ENCODE results near the gene ITK.
"Not testable (repeated sequence)": the region's sequence is repeated elsewhere in the genome, so short reads cannot be mapped to it uniquely, and the experiment has no call there.

Gene ITK

GRCh38 chr5:157167214-157167621 lies 13.4 kb upstream of the ITK start:
- no peak for DNase-seq (ENCODE audit: low read depth in 2 of 2)

GRCh38 chr5:157168286-157168685 lies 12.4 kb upstream of the ITK start:
- DNase-seq (ENCODE audit: low read depth in 2 of 2) = no peak

- peak; percentile 34 to 36 for DNase-seq (ENCODE audit: low read depth in 2 of 2)
Measured at GRCh38 chr5:157172403-157172802, 8.2 kb upstream of the ITK start.

- no peak for DNase-seq (ENCODE audit: low read depth in 2 of 2)
Measured at GRCh38 chr5:157175071-157175612, 5.5 kb upstream of the ITK start.

- no peak for DNase-seq (ENCODE audit: low read depth in 2 of 2)
Measured at GRCh38 chr5:157177953-157178352, 2.7 kb upstream of the ITK start.

- no peak for DNase-seq (ENCODE audit: low read depth in 2 of 2)
Measured at GRCh38 chr5:157178966-157179365, 1.7 kb upstream of the ITK start.

GRCh38 chr5:157182143-157182757 lies 1.6 kb downstream of the ITK start:
- DNase-seq (ENCODE audit: low read depth in 2 of 2) = no peak

- DNase-seq (ENCODE audit: low read depth in 2 of 2) = no peak
Measured at GRCh38 chr5:157184117-157184670, 3.6 kb downstream of the ITK start.

GRCh38 chr5:157185122-157185521 lies 4.5 kb downstream of the ITK start:
- not testable (repeated sequence) for DNase-seq (ENCODE audit: low read depth in 2 of 2)

GRCh38 chr5:157186309-157187045 lies 5.8 kb downstream of the ITK start:
- no peak for DNase-seq (ENCODE audit: low read depth in 2 of 2)

- DNase-seq (ENCODE audit: low read depth in 2 of 2) = no peak
Measured at GRCh38 chr5:157187046-157187754, 6.6 kb downstream of the ITK start.

GRCh38 chr5:157188270-157188669 lies 7.6 kb downstream of the ITK start:
- DNase-seq (ENCODE audit: low read depth in 2 of 2) = no peak

- no peak for DNase-seq (ENCODE audit: low read depth in 2 of 2)
Measured at GRCh38 chr5:157189223-157189622, 8.6 kb downstream of the ITK start.

- no peak for DNase-seq (ENCODE audit: low read depth in 2 of 2)
Measured at GRCh38 chr5:157193699-157194424, 13.2 kb downstream of the ITK start.

- DNase-seq (ENCODE audit: low read depth in 2 of 2) = no peak
Measured at GRCh38 chr5:157196045-157196444, 15.4 kb downstream of the ITK start.

GRCh38 chr5:157197086-157197485 lies 16.4 kb downstream of the ITK start:
- no peak for DNase-seq (ENCODE audit: low read depth in 2 of 2)

- no peak for DNase-seq (ENCODE audit: low read depth in 2 of 2)
Measured at GRCh38 chr5:157198277-157198986, 17.8 kb downstream of the ITK start.

GRCh38 chr5:157201857-157202256 lies 21.2 kb downstream of the ITK start:
- no peak for DNase-seq (ENCODE audit: low read depth in 2 of 2)

GRCh38 chr5:157203417-157203816 lies 22.8 kb downstream of the ITK start:
- no peak for DNase-seq (ENCODE audit: low read depth in 2 of 2)

GRCh38 chr5:157204765-157205164 lies 24.1 kb downstream of the ITK start:
- no peak for DNase-seq (ENCODE audit: low read depth in 2 of 2)

- no peak for DNase-seq (ENCODE audit: low read depth in 2 of 2)
Measured at GRCh38 chr5:157205708-157206107, 25.1 kb downstream of the ITK start.
